OCI-LY7 (cell line): ENCODE results near the gene OXCT1. TPM values are rescaled to one million over a fixed set of nuclear protein-coding genes. Genes with fewer than 3 reads are reported as not detected.

Source experiments
- BruUV-seq: library from RNA; stranded (reverse); fragments of 400-500 nt; replicated peaks from 2 replicates; lab custom pipeline; 2021; lab: Mats Ljungman, UMichigan
- CTCF ChIA-PET: fragments of 300-600 bp; sonication (Branson Sonifier 250); formaldehyde crosslinking; loops from one replicate; lab custom pipeline; 2022; ENCODE audit warnings: antibody characterized with exemption; ENCODE audit not compliant: unreplicated experiment; lab: Charles Lee
- POLR2A ChIA-PET: fragments of 300-600 bp; sonication (Branson Sonifier 250); formaldehyde crosslinking; loops from one replicate; lab custom pipeline; 2022; ENCODE audit warnings: antibody characterized with exemption; lab: Charles Lee
- DNase-seq: peaks from one replicate; pipeline ENCODE4 v3.0.0-alpha.2; 2015; ENCODE audit warnings: low spot score
- H2AFZ ChIP-seq: fragments of 200-600 bp; sonication (generic), shearing (Covaris generic); 2 replicates; pipeline ENCODE4 v1.6.1; 2014; ENCODE audit warnings: mild to moderate bottlenecking, antibody characterized with exemption, low read length, moderate library complexity
- H3K27ac ChIP-seq: fragments of 200-600 bp; sonication (generic); 2 replicates; pipeline ENCODE4 v1.5.1; 2014; ENCODE audit warnings: mixed run types, low read depth, mild to moderate bottlenecking, moderate library complexity, low read length, inconsistent platforms; ENCODE audit not compliant: poor library complexity, severe bottlenecking
- H3K36me3 ChIP-seq: fragments of 200-600 bp; sonication (generic); 2 replicates; pipeline ENCODE4 v1.6.1; 2014; ENCODE audit warnings: mild to moderate bottlenecking, antibody characterized with exemption, low read length, moderate library complexity, mixed read lengths; ENCODE audit not compliant: insufficient read depth
- H3K4me1 ChIP-seq: fragments of 200-600 bp; sonication (generic); 2 replicates; pipeline ENCODE4 v1.5.1; 2014; ENCODE audit warnings: mild to moderate bottlenecking, low read length; ENCODE audit not compliant: insufficient read depth, poor library complexity, severe bottlenecking
- H3K4me2 ChIP-seq: fragments of 200-600 bp; sonication (generic); 2 replicates; pipeline ENCODE4 v1.6.1; 2014; ENCODE audit warnings: mild to moderate bottlenecking, low read length
- H3K4me3 ChIP-seq: fragments of 200-600 bp; sonication (generic); 2 replicates; pipeline ENCODE4 v1.5.1; 2014; ENCODE audit warnings: mild to moderate bottlenecking, low read depth, low read length; ENCODE audit not compliant: poor library complexity, severe bottlenecking
- H3K79me2 ChIP-seq: fragments of 200-600 bp; sonication (generic); 2 replicates; pipeline ENCODE4 v1.6.1; 2016; ENCODE audit warnings: low read depth, mild to moderate bottlenecking, low read length, moderate library complexity, mixed read lengths; ENCODE audit not compliant: insufficient read depth
- H3K9me2 ChIP-seq: fragments of 200-600 bp; sonication (generic); 2 replicates; pipeline ENCODE4 v1.6.1; 2016; ENCODE audit warnings: mild to moderate bottlenecking, low read length, mixed read lengths; ENCODE audit not compliant: insufficient read depth
- H3K9me3 ChIP-seq: fragments of 200-600 bp; sonication (generic); 2 replicates; pipeline ENCODE4 v1.6.1; 2014; ENCODE audit warnings: mild to moderate bottlenecking, mixed run types, low read length, mixed read lengths
- H4K20me1 ChIP-seq: fragments of 200-600 bp; sonication (generic); 2 replicates; pipeline ENCODE4 v1.6.1; 2014; ENCODE audit warnings: mild to moderate bottlenecking, antibody characterized with exemption, low read length, moderate library complexity, mixed read lengths; ENCODE audit not compliant: insufficient read depth
- EZH2phosphoT487 ChIP-seq: fragments of 200-600 bp; sonication (generic); IDR thresholded peaks from 2 replicates; pipeline ENCODE4 v1.6.1; 2018; ENCODE audit warnings: low read depth, borderline replicate concordance, mild to moderate bottlenecking, mixed run types, antibody characterized with exemption, low read length, moderate library complexity, mixed read lengths
- intact Hi-C: fragments of 100-400 bp; cut with micrococcal nuclease; formaldehyde crosslinking; loops from one replicate; pipeline ENCODE4 v1.10.0; 2022; ENCODE audit not compliant: unreplicated experiment
- total RNA-seq, 2 experiments: library from RNA; depleted of rRNA in 1 of 2; stranded (reverse); fragments of >200 nt in 1 of 2; shearing (Covaris generic) in 1 of 2; gene quantifications; 2 replicates each; pipeline ENCODE4 v1.2.3, GENCODE V29; 2014 to 2022
- TF ChIP-seq, protein P1 (sequence below): fragments of 200-600 bp; sonication (generic); conservative IDR thresholded peaks from 2 replicates; pipeline ENCODE4 v1.5.1; 2014; ENCODE audit warnings: mild to moderate bottlenecking, antibody characterized with exemption, low read length, moderate library complexity, mixed read lengths

The OXCT1 gene
- total RNA-seq, 2 experiments from 2014 or later, result 27.0 to 43.4 TPM

DNA sequence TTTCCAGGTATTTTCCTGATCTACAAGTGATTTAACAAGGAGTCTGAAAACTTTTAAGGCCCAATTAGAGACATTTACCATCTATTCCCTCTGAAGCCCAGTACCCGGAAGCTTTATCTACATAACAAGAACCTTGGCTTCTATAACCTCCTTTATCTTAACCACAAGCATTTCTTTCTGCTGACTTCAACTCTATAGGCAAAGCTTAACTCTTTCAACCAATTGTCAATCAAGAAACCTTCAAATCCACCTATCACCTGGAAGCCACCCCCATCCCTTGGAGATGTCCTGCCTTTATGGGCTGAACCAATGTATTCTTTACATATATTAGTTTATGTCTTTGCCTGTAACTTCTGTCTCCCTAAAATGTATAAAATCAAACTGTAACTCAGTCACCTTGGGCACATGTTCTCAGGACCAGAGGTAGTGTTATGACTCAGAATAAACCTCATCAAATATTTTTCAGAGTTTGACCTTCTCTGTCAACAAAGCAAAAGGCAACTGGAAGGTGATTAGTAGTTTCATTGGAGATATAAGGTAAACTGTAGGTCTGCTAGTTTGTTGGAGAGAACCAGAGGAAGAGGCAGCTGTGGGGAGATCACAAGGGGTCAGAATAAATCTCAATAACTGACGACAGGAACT, 21.0 kb upstream of the OXCT1 start:
- POLR2A ChIA-PET, result no interaction called here
- no TSS peak for BruUV-seq
- TF ChIP-seq, protein P1, sequence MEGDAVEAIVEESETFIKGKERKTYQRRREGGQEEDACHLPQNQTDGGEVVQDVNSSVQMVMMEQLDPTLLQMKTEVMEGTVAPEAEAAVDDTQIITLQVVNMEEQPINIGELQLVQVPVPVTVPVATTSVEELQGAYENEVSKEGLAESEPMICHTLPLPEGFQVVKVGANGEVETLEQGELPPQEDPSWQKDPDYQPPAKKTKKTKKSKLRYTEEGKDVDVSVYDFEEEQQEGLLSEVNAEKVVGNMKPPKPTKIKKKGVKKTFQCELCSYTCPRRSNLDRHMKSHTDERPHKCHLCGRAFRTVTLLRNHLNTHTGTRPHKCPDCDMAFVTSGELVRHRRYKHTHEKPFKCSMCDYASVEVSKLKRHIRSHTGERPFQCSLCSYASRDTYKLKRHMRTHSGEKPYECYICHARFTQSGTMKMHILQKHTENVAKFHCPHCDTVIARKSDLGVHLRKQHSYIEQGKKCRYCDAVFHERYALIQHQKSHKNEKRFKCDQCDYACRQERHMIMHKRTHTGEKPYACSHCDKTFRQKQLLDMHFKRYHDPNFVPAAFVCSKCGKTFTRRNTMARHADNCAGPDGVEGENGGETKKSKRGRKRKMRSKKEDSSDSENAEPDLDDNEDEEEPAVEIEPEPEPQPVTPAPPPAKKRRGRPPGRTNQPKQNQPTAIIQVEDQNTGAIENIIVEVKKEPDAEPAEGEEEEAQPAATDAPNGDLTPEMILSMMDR, result no peak
- no peak for TF ChIP-seq EZH2phosphoT487
- no peaks in the 10 kb centered on the region for H4K20me1 ChIP-seq
- peaks cover 6% of the 10 kb centered on the region; the same call in 1 of the 2 replicates for H3K9me3 ChIP-seq
- H3K36me3 ChIP-seq, result no peaks in the 10 kb centered on the region
- intact Hi-C loops, result no loop called here
- H3K4me3 ChIP-seq, result no peak overlapping the region
- H2AFZ ChIP-seq, result no peak overlapping the region
- no peaks in the 10 kb centered on the region for H3K4me1 ChIP-seq
- no peak for DNase-seq
- H3K79me2 ChIP-seq, result no peaks in the 10 kb centered on the region
- H3K9me2 ChIP-seq, result no peaks in the 10 kb centered on the region
- CTCF ChIA-PET, result no interaction called here
- H3K27ac ChIP-seq, result no peak overlapping the region
- no peak overlapping the region for H3K4me2 ChIP-seq

- POLR2A ChIA-PET, result interaction anchor here (0.6 to 1.0 kb wide), 3 partner anchors 17 to 1925 kb away, joined by 3 read pairs; no protein-coding TSS in a partner anchor
- Histone ChIP-seq H3K4me1 (no peaks in the 10 kb centered on the region), H3K4me3 (no peak overlapping the region), H4K20me1 (no peaks in the 10 kb centered on the region), H3K79me2 (no peaks in the 10 kb centered on the region), H3K9me3 (peaks cover 10% of the 10 kb centered on the region; the same call in 1 of the 2 replicates), H2AFZ (no peak overlapping the region), H3K9me2 (no peaks in the 10 kb centered on the region), H3K4me2 (no peak overlapping the region), H3K36me3 (no peaks in the 10 kb centered on the region), H3K27ac (no peak overlapping the region)
- no peak for DNase-seq
- TF ChIP-seq, protein P1, result no peak
- TF ChIP-seq EZH2phosphoT487, result no peak
- intact Hi-C loops, result no loop called here
- CTCF ChIA-PET, result no interaction called here
- no TSS peak for BruUV-seq
These were observed 15.1 kb upstream of the OXCT1 start for GRCh38 chr5:41885286-41885685.

DNA sequence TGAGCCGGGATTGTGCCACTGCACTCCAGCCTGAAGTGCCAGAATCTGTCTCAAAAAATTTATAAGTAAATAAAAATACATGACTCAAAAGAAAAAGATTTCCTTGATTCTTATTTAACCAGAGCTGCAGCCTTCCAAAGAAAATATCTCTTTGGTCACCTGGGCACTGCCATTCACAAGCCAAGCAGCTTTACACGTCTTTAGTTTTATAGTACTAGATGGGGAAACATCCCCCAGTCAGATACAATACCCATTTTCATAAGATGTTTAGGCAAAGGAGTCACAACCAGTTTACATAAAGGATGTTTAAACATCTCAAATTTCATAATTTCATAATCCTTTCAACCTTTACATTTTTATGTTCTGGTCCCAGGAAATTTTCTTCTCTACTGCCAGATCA, 13.7 kb upstream of the OXCT1 start:
- Histone ChIP-seq H3K4me3 (no peak overlapping the region), H3K9me2 (no peaks in the 10 kb centered on the region), H4K20me1 (no peaks in the 10 kb centered on the region), H3K36me3 (no peaks in the 10 kb centered on the region), H2AFZ (no peak overlapping the region), H3K4me2 (no peak overlapping the region), H3K27ac (no peak overlapping the region), H3K4me1 (no peaks in the 10 kb centered on the region), H3K9me3 (peaks cover 10% of the 10 kb centered on the region; the same call in 1 of the 2 replicates), H3K79me2 (no peaks in the 10 kb centered on the region)
- no peak for DNase-seq
- TF ChIP-seq, protein P1, result no peak
- no peak for TF ChIP-seq EZH2phosphoT487
- ChIA-PET CTCF (no interaction called here), POLR2A (interaction anchor here (2.3 kb wide), 1 partner anchor 20 kb away, joined by 7 read pairs; the partner anchor contains the start of gene RIMOC1)
- no TSS peak for BruUV-seq
- intact Hi-C loops, result no loop called here
